Activated CD4-positive, alpha-beta T cell treated with anti-CD3 and anti-CD28 coated beads for 1 hour (primary cell): ENCODE results near the gene IL12B.
A peak's percentile ranks its signal among the peaks of the same experiment; 100 is the strongest.
"Not testable (repeated sequence)": the region's sequence is repeated elsewhere in the genome, so short reads cannot be mapped to it uniquely, and the experiment has no call there.

Experiments
- DNase-seq: peaks from one replicate; pipeline ENCODE4 v3.0.0-alpha.2; 2020

Gene IL12B

DNA sequence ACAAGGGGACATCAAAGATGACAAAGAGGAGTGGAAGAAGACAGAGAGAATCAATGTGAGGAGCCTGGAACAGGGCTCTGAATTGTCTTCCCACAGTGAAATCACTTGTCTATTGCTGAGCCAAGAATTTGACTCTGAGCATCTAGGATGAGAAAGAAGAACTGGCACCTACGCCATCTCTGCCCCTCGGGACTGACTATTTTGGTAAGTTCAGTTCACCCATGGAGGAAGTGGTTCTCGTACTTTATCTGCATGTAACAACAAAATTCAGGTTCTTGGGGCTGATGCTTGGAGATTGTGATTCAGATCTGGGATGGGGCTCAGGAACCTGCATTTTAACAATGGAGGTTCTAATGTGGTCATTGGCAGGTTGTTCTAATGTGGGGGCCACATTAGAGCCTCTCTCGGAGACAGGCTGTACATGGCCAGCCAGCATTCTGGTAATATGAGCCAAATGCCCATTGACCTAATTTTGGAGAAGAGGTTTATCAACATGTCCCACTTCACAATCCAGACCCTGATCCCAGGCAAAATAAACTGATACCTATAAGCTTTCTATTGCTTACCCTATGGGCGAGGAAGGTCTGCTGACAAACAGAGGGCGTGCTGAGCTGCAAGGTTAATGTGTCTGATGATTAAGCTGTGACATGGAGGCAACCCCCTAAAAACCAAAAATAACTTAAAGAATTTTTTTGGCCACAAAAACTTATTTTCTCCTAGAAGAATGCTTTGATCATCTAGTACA, 2.7 kb upstream of the IL12B start:
- no peak for DNase-seq

DNA sequence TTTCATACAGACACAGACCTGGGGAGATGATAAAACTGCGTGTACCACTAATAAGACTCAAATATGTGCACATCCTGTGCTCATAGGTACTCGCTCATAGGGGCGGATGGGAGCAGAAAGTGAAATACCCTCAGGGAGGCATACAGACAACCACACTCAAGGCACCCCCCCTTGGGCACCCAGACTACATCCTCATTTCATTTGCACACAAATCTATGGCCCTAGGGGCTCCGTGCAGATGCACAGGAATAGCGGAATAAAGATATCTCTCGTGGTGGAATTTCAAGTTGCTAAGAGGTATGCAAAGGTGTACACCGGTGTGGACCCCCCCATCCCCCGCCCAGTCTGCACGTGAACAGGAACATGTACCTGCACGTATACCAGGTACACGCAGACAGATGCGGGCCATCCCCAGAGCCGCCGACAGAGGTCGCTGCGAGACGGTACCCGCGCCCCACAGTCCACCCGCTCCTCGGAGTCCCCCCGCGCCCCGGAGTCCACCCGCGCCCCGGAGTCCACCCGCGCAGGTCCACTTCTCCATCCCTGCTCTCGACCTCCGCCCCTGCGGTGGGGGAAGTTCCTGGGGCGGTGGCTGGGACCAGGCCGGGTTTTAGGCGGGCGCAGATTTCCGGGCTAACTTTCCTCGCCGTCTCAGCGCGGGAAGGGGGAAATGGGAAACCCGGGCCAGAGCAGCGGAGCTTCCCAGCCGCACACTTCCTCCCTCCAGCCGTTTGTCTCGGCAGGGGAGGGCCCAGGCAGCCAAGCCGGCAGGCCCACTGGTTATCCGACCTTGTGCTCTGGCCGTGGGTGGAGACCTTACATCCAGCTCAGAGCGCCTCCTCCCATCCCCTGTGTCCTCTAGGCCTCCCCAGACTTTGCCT, 1.0 kb upstream of the IL12B start:
- DNase-seq = peak; percentile 57

DNA sequence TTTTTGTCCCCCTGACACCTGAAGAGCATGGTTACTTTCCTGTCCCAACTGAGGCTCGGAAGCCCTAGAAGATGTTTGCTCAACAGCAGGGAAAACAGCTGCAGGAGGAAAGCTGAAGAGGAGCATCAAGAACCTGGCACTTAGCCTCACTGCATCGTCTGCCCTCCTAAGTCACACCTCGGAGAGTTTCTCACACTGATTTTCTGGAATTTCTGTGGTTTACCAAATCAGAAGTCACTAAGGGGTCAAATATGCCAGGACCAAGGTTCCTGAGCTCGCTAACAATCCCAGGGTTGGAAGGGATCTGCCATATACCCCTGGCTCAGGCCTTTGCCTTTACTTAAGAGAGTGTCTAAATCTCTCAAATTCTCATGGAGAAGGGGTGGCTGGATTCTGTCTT, 5.3 kb downstream of the IL12B start:
- no peak for DNase-seq

DNA sequence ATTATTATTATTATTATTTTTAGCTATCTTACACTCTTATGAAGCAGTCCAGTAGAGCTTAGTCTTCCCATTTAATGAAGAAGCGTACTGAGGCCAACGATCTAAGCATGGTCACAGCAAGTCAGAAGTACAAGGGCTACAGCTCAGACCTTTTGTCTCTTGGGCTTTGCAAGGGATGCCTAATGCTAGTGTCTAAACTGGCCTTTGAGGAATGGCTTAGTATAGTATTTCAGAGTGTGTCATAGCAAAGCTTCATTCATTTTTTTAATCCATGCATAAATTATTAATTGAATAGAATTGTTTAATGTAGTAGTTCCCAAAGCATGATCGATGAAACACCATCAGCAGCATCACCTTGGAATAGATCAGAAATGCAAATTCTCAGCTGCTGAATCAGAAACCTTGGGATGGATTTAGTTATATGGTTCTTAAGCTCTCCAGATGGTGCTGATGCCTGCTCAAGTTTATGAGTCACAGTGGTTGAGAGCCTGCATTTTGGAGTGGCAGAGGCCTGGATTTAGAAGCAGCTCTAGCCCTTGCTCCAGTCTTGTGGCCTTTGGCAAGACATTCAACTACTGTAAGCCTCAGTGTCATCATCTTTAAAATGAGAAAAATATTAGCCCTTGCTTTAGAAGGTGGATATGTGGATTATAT, 6.1 kb downstream of the IL12B start:
- DNase-seq = no peak

DNA sequence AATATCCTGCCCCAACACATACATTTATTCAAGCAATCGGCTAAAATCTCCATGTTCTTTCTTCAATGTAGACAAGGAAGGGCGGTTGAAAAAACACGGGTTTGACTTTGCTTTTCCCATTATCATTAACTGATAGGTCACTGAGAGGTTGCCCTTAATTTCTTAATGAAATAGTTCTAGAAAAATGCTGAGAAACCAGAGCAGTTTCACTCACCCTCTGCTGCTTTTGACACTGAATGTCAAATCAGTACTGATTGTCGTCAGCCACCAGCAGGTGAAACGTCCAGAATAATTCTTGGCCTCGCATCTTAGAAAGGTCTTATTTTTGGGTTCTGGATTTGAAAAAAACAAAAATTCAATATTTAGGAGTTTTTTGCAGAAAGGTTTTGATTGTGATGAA, 8.1 kb downstream of the IL12B start:
- no peak for DNase-seq

DNA sequence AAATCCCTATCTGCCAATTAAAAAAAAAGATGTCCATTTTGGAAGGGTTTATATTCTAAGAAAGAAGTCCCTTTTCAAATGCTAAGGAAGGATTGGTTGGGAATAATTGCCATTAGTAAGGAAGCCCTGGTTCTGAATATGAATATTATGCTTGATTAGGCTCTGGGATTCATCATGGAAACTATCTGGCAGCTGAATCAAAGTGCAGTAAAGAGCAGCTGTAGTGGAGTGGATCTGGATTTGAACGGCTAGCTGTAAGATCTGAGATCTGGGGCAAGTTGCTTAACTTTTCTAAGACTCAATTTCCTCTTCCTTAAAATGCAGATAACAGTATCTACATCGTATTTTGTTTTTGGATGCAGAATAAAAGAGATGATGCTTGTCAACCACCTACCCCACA, 10.5 kb downstream of the IL12B start:
- no peak for DNase-seq

DNA sequence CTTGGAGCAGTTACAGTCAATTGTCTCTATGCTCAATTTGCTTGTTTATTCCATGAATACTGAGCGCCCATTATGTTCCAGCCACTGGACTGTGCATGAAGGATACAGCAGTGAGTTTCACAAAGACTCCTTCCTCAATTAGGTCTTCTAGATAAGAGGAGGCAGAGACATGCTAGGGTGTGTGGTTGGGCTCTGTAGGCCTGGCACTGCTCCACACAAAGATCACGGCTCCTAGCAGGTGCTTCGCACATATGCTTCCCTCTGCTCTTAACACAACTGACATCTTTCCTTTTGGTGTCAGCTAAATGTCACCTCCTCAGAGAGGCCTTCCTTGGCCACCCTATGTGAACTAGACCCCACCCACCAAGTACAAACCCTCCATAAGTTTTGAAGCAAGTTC, 10.9 kb downstream of the IL12B start:
- DNase-seq = no peak

DNA sequence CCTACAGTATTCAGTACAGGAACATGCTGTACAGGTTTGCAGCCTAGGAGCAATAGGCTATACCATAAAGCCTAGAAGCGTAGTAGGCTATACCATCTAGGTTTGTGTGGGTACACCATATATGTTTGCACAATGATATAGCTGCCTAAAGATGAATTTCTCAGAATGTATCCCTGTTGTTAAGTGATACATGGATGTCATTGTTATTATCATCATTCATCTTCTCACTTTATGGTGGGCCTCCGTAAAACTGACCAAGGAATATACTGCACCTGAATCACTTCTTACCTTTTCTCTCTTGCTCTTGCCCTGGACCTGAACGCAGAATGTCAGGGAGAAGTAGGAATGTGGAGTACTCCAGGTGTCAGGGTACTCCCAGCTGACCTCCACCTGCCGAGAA, 11.8 kb downstream of the IL12B start:
- DNase-seq = no peak

DNA sequence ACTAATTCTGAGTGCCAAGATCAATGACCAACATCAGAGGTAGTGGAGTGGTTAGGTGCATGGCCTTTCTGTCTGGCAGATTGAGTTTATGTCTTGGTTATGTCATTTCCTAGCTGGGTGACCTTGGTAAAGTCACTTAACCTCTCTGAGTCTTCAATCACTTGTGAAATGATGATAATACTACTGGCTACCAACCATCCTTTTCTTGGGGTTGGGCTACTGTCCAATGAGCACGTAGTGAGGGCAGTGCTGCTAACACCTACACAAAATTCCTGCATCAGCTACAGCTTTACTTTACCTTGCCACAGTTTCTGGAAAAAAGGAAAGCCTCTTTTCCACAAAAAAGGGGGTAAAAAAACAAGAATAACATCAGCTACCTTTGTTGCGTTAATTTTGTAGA, 12.4 kb downstream of the IL12B start:
- no peak for DNase-seq

DNA sequence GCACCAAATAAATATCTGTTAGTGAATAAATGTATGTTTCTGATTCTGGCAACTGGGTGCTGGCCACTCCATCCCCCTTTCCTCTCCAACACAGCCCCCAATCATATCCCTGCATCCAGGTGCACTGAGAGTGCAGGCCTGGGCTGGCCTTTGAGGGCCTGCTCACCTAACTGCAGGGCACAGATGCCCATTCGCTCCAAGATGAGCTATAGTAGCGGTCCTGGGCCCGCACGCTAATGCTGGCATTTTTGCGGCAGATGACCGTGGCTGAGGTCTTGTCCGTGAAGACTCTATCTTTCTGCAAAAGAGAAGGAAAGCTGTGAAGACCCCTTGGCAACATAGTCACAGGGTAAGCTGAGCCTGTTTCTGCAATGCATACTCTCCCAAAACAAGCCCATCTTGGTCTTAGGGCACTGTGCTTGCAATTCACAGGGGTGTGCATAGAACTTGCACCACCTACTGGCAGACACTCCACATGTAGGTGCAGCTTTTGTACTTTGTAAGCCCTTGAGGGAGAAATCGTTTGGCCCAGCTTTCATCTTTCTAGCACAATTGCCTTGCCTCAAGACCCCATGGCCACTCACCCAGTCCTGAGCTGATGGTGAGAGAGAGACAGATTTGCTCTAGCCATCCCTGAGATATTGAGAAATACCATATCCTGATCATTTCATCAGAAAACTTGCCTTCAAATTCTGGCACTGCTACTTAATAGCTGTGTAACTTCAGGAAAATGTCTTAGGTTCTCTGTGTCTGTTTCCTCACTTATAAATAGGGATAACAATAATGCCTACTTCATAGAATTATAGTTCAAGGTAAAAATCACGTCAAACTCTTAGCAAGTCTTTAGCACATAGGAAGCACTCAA, 13.5 kb downstream of the IL12B start:
- DNase-seq = peak; percentile 19

DNA sequence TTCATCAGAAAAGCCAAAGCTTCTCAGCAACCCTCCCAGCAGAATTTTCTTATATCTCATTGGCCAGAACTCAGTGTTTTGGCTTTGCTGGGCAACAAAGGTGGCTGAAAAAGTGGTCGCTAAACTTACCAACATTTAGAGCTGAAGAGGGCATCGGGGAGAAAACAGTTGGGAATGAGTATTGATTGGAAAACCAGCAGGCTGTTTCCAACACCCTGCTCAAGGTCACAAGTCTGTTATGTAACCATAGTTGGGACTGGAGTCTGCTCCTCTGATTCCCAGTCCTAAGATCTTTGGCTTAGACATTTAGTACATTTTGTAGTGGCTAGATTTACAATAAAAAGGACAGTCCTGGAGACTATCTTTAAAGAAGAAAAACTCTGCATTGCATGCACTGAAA, 17.1 kb downstream of the IL12B start:
- no peak for DNase-seq

DNA sequence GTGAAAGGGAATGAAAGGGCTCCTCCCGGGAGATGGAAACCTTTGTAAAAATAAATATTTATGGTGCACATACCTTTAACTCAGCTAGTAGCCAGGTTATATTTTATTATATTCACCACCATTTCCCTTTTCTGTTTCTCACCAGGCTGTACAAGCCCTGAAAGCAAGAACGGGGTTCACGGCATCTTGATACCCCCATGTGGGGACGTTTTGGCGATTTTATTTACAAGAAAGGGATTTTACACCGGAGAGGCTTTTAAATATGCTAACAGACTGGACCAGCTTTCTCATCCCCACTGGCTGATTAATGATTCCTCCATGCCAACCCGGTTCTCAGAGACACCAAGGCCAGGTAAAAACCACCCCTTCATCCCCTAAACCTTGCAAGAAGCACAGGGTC, 19.2 kb downstream of the IL12B start:
- DNase-seq = no peak

DNA sequence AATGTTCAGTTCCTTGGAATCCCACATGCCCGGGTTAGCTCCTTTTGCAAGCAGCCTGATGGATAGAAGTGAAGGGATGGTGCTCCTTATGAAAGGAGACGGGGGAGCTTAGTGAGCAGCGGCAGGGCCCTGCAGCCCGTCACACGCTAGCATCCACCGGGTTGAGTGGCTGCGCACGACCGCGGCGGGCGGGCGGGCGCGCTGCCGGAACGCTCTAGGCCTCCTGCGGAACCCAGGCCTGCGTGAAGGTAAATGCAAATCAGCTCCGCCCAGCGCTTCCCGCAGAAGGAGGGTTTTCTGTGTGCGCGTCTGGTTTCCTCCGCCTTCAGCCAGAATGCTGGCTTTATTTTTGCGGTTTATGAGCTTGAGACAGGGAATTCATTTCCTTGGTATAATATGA, 19.8 kb downstream of the IL12B start:
- DNase-seq = peak; percentile 19

DNA sequence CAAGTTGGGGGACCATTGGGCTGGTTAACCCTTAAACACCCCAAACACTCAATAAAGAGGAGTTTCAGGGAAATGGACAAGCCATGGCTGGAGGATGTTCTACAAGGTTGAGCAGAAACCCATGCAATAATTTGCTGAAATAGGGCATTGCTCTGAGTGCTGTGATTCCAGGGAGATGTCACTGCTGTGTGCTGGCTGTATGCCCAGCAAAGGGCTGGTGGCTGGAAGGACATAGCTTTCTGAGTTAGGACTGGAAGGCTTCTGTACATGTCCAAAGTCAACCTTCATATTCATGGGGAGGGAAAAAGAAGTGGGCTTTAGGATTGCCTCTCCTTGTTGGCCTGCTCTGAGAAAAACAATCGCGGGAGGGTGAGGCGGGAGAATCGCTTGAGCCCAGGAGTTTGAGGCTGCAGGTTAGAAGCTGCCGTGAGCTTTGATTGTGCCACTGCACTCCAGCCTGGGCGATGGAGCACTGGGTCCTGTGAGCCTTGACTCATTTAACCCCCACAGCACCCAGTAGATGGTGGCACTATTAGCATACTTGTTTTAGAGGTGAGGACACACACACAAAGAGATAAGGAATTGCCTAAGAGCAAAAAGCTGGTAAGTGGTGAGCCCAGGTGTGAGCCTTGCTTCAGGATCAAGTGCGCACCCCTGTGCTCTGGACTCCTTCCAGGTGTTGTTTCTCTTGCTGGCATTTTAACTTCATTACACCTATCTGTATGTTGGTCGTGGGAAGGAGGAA, 20.4 kb downstream of the IL12B start:
- no peak for DNase-seq

DNA sequence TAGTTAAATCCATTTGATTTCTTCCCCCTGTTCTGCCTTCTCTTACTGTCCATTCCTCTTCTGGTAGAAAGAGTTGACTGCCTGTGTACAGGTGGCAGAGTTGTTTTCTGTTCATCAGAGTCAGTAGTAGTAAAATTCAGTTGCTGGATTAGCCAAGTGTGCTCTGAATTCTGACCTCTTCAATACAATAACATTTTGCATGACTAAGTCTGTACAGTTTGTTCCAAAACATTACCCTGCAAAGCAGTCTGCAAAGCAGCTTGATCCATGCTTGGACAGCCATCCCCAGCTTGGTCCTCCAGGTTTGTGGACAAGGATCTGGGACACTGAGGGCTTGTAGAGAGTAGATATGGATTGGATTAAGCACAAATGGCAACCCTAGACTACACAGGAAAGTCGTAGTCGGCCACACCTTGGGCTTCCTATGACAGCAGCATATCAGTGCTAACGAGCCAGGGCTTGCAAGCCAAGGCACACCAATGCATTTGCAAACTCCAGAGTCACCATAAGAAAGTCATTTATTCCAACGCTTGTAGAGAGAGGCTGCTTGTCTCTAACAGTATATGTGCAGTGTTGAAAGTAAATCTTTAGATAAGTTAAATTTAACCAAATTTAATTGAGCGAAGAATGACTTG, 25.2 kb downstream of the IL12B start:
- no peak for DNase-seq

DNA sequence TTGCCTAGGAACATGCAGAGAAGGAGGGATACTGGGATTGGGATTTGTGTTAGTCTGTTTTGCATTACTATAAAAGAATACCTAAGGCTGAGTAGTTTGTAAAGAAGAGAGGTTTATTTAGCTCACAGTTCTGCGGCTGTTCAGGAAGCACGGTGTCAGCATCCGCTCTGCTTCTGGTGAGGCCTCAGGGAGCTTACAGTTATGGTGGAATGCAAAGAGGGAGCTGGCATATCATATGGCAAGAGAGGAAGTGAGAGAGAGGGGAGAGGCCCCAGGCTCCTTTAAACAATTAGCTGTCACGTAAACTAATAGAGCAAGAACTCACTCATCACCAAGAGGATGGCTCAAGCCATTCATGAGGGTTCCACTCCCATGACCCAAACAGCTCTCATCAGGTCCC, 27.0 kb downstream of the IL12B start:
- no peak for DNase-seq

DNA sequence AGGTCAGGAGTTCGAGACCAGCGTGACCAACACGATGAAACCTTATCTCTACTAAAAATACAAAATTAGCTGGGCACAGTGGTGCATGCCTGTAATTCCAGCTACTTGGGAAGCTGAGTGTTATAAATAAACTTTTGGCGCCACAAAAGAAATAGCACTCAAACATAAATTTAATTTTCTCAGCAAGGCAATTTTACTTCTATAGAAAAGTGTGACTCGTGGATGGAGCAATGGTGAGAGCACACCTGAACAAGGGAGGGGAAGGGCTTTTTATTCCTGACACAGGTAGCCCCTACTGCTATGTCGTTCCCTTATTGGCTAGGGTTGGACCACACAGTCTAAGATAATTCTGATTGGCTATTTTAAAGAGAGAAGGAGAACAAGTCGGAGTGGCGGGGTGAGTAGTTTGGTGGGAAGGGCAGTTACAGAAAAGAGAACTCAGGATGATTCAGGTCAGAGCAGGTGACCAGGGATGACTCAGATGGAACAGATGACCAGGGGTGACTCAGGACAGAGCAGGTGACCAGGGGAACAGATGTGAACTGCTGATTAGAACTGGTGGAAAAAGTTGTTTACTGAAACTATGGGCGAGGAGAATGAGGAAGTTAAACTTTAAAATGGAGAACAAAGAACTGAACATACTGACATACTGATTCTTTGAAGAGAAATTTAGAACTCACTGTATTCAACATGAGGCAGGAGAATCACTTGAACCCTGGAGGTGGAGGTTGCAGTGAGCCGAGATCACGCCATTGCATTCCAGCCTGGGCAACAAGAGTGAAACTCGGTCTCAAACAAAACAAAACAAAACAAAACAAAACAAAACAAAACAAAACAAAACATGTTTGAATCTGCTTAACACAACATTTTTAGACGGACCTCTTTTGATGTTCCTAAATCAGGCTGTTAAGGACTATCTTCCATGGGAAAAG, 28.1 kb downstream of the IL12B start:
- not testable (repeated sequence) for DNase-seq

DNA sequence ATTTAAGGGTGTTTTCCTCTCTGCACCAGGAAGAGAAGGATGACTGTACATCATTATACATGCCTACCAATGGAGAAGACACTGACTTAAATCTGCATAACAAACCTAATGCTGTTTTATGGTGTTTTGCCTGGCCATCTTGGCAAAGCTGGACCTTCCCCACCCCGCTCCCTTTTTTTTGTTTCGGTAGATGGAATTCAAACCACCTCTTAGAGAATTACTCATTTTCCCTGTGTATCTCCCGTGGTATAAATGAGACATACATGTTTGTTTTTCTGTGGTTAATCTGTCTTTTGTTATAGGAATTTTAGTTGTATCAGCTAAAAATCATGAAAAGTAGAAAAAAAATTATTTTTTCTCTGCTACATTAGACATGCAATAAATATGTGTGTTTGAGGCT, 28.8 kb downstream of the IL12B start:
- DNase-seq = no peak

DNA sequence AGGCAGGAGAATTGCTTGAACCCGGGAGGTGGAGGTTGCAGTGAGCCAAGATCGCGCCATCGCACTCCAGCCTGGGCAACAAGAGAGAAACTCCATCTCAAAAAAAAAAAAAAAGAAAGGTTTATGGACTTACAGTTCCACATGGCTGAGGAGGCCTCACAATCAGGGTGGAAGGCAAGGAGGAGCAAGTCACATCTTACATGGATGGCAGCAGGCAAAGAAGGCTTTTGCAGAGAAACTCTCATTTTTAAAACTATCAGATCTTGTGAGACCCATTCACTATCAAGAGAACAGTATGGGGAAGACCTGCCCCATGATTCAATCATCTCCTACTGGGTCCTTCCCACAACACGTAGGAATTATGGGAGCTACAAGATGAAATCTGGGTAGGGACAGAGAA, 33.0 kb downstream of the IL12B start:
- not testable (repeated sequence) for DNase-seq

DNA sequence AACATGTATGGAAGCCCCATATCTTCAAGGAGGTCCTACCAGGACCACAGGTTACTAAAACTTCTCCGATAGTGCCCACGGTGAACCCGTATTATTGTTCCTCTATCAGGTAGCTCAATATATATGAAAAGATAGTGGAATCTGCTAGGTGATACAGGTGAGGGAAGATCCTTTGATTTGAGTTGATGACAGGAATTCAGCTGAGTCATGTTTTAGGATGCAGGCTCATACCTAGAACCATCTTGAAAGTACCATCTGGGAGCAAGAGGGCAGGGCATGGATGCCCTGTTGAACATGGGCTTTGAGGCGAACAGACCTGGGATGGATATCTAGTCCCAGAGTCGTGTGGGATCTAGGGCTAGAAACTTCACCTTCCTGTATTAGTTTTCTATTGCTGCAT, 35.4 kb downstream of the IL12B start:
- no peak for DNase-seq
